HG03039 (cell line): Measurements from ENCODE around the gene ZNF521.

ENCODE experiments used
- ATAC-seq: cut with Tn5 transposase; IDR thresholded peaks from one replicate; pipeline ENCODE4 v1.9.1; 2021; ENCODE audit warnings: mild to moderate bottlenecking, moderate library complexity; ENCODE audit not compliant: unreplicated experiment

ZNF521 gene

GRCh38 chr18:25253779-25254178 lies 98.2 kb downstream of the ZNF521 start:
- no peak for ATAC-seq

GRCh38 chr18:25253136-25253535 lies 98.8 kb downstream of the ZNF521 start:
- no peak for ATAC-seq

- ATAC-seq = no peak
Observed at GRCh38 chr18:25251068-25251467, 100.9 kb downstream of the ZNF521 start.

GRCh38 chr18:25250474-25250851 lies 101.5 kb downstream of the ZNF521 start:
- ATAC-seq = no peak

- no peak for ATAC-seq
Observed at GRCh38 chr18:25248755-25249154, 103.2 kb downstream of the ZNF521 start.

- no peak for ATAC-seq
Observed at GRCh38 chr18:25247725-25248124, 104.2 kb downstream of the ZNF521 start.

GRCh38 chr18:25244924-25245698 lies 106.9 kb downstream of the ZNF521 start:
- no peak for ATAC-seq

GRCh38 chr18:25244170-25244569 lies 107.8 kb downstream of the ZNF521 start:
- no peak for ATAC-seq

- no peak for ATAC-seq
Observed at GRCh38 chr18:25243754-25244153, 108.2 kb downstream of the ZNF521 start.

GRCh38 chr18:25243257-25243656 lies 108.7 kb downstream of the ZNF521 start:
- ATAC-seq = no peak

- ATAC-seq = no peak
Observed at GRCh38 chr18:25240420-25240770, 111.6 kb downstream of the ZNF521 start.

GRCh38 chr18:25239581-25240419 lies 112.2 kb downstream of the ZNF521 start:
- ATAC-seq = no peak

GRCh38 chr18:25239151-25239550 lies 112.8 kb downstream of the ZNF521 start:
- ATAC-seq = no peak

- no peak for ATAC-seq
Observed at GRCh38 chr18:25237571-25238267, 114.2 kb downstream of the ZNF521 start.

GRCh38 chr18:25236736-25237135 lies 115.2 kb downstream of the ZNF521 start:
- ATAC-seq = no peak

- ATAC-seq = no peak
Observed at GRCh38 chr18:25235401-25236042, 116.4 kb downstream of the ZNF521 start.

GRCh38 chr18:25234740-25235345 lies 117.1 kb downstream of the ZNF521 start:
- no peak for ATAC-seq

- no peak for ATAC-seq
Observed at GRCh38 chr18:25234322-25234639, 117.7 kb downstream of the ZNF521 start.

GRCh38 chr18:25233528-25234321 lies 118.2 kb downstream of the ZNF521 start:
- no peak for ATAC-seq

- no peak for ATAC-seq
Observed at GRCh38 chr18:25231327-25231691, 120.7 kb downstream of the ZNF521 start.
